RWPE1 (cell line): ENCODE measurements around the gene MYZAP.

Source experiments
- CTCF ChIA-PET: fragments of 350-600 bp; sonication (Branson Sonifier 250); formaldehyde crosslinking; extraction: SDS; loops from one replicate; lab custom pipeline; 2021; lab: Yijun Ruan, JAX
- POLR2A ChIA-PET: fragments of 400-600 bp; formaldehyde crosslinking; extraction: SDS; loops from one replicate; lab custom pipeline; 2020; ENCODE audit warnings: antibody characterized with exemption; ENCODE audit not compliant: low non-redundant PET; lab: Yijun Ruan, JAX
- DNase-seq: peaks from one replicate; pipeline ENCODE4 v3.0.0; 2012; ENCODE audit warnings: low spot score
- H3K27ac ChIP-seq: fragments of 450-650 bp; 2 replicates; pipeline ENCODE4 v1.5.1; 2017
- TF ChIP-seq, protein P1 (sequence below): fragments of 450-650 bp; conservative IDR thresholded peaks from 2 replicates; pipeline ENCODE4 v1.5.1; 2017; ENCODE audit warnings: low read depth, mild to moderate bottlenecking

The MYZAP gene

DNA sequence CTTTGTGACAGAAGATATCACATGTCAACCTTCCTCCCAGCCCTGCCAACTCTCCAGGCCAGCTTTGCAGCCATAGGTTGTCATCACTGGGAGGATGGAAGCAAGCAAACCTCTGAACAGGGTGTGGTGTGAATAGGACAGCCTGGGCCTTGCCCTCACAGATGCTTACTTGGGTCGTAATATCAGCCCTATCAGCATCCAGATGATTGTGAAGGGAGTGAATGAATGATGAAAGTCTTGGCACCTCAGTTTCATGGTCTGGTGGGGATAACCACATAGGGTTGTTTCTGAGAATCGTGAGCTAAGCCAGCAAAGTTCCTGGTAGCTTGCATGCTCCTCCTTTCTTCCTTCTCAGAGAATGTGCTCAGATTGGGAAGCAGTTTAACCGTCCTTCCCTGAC lies 59.7 kb downstream of the MYZAP start:
- DNase-seq = no peak
- CTCF ChIA-PET = interaction anchor here (1.4 kb wide), 1 partner anchor 210 kb away, joined by 3 read pairs; no protein-coding TSS in a partner anchor
- H3K27ac ChIP-seq = no peak overlapping the region
- TF ChIP-seq, protein P1, sequence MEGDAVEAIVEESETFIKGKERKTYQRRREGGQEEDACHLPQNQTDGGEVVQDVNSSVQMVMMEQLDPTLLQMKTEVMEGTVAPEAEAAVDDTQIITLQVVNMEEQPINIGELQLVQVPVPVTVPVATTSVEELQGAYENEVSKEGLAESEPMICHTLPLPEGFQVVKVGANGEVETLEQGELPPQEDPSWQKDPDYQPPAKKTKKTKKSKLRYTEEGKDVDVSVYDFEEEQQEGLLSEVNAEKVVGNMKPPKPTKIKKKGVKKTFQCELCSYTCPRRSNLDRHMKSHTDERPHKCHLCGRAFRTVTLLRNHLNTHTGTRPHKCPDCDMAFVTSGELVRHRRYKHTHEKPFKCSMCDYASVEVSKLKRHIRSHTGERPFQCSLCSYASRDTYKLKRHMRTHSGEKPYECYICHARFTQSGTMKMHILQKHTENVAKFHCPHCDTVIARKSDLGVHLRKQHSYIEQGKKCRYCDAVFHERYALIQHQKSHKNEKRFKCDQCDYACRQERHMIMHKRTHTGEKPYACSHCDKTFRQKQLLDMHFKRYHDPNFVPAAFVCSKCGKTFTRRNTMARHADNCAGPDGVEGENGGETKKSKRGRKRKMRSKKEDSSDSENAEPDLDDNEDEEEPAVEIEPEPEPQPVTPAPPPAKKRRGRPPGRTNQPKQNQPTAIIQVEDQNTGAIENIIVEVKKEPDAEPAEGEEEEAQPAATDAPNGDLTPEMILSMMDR = no peak
- POLR2A ChIA-PET = no interaction called here

DNA sequence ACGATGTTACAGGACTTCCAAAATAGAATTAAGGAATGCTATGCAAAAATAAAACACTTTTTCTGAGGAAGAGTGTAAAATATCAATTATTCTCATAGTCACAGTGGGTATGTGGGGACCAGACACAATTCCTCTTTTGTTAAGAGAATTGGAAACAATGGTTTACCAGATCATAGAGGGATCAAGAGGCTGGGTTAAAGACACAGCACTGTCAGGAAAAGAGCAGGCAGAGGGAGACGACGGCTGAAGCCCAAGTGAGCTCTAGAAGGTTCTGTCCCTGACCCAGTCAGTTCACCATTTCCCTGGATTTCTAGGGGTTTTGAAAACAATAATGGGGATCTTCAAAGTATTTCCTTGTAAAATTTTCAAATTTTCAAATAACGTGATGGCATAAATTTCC lies 60.8 kb downstream of the MYZAP start:
- ChIA-PET CTCF (interaction anchor here (0.6 kb wide), 2 partner anchors 171 to 208 kb away, joined by 4 read pairs; no protein-coding TSS in a partner anchor), POLR2A (no interaction called here)
- TF ChIP-seq, protein P1 = no peak
- H3K27ac ChIP-seq = no peak overlapping the region
- DNase-seq = no peak

GRCh38 chr15:57654153-57654852 lies 62.6 kb downstream of the MYZAP start:
- no peak overlapping the region for H3K27ac ChIP-seq
- POLR2A ChIA-PET = interaction anchor here (0.6 kb wide), 2 partner anchors 53 to 649 kb away, joined by 4 to 5 read pairs; no protein-coding TSS in a partner anchor
- TF ChIP-seq, protein P1 = no peak
- CTCF ChIA-PET = no interaction called here
- DNase-seq = no peak

- no peak for DNase-seq
- POLR2A ChIA-PET = no interaction called here
- H3K27ac ChIP-seq = no peak overlapping the region
- CTCF ChIA-PET = no interaction called here
- TF ChIP-seq, protein P1 = no peak
Observed at GRCh38 chr15:57655053-57655452, 63.3 kb downstream of the MYZAP start.

GRCh38 chr15:57655809-57656208 lies 64.1 kb downstream of the MYZAP start:
- POLR2A ChIA-PET = no interaction called here
- no peak for DNase-seq
- TF ChIP-seq, protein P1 = no peak
- CTCF ChIA-PET = interaction anchor here (0.6 kb wide), 1 partner anchor 118 kb away, joined by 3 read pairs; no protein-coding TSS in a partner anchor
- H3K27ac ChIP-seq = no peak overlapping the region

DNA sequence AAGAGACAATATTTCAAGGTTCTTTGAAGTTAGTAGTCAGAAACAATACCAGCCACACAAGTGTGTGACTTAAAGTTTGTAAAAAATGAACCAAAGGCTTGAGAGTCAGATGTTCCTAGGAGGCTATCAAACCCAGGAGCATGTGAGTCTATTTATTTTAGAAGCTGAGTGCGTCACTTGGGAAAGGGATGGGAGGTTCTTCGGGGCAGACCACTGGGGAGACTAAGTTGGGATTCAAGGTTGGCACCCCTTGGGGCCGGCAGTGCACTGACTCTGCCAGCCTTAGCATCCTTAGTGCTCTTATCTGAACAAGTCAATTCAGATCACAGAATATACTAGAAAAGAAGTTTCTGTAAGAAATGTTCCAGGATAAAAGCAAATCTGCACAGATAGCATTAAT lies 64.7 kb downstream of the MYZAP start:
- DNase-seq = no peak
- H3K27ac ChIP-seq = no peak overlapping the region
- POLR2A ChIA-PET = no interaction called here
- CTCF ChIA-PET = interaction anchor here (0.6 to 0.7 kb wide), 3 partner anchors 10 to 117 kb away, joined by 3 to 4 read pairs (median 3); no protein-coding TSS in a partner anchor
- TF ChIP-seq, protein P1 = no peak
